Measurements from ENCODE around the gene PALB2. TPM values are rescaled to one million over a fixed set of nuclear protein-coding genes. Genes with fewer than 3 reads are reported as not detected.

The PALB2 gene
- total RNA-seq, 8 experiments from 2014 or later, result 7.3 to 20.5 (median 13.2) TPM

DNA sequence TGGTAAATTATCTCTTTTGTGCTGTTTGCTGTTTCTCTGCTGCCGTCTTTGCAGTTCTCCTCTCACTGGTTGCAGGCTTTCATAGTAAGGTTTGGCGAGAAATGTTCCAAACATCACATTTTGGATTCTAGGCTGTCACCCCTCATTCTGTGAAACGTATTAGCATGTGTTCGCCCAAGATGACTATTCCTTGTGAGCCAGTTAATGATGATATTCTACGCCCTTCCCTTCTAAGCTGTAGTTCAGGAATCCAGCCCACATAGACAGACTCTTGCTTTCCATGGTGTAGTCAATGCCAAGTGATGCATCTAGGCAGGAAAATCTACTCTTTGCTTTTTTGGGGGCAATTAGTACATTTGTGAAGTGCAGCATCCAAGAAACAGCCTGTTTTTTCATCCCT, 69.2 kb downstream of the PALB2 start:
- Histone ChIP-seq H3K4me3 (no peak overlapping the region), H3K4me1 (replicated peaks in 1 of 2) (no peaks in the 10 kb centered on the region), H3K27ac (no peak overlapping the region)
- WGBS, 10 experiments, result 70 to 100% (median 94%) methylated on average over 1 to 5 of the region's 5 CpGs
- in situ Hi-C loops (cut with MboI; ENCODE audit: low pct_unique_long_range_greater_than_20kb in 2 of 9, low sequenced_read_pairs in 9 of 9, unreplicated experiment in 9 of 9), result no loop called here
- ATAC-seq (replicated peaks in 6 of 8), result no peak

DNA sequence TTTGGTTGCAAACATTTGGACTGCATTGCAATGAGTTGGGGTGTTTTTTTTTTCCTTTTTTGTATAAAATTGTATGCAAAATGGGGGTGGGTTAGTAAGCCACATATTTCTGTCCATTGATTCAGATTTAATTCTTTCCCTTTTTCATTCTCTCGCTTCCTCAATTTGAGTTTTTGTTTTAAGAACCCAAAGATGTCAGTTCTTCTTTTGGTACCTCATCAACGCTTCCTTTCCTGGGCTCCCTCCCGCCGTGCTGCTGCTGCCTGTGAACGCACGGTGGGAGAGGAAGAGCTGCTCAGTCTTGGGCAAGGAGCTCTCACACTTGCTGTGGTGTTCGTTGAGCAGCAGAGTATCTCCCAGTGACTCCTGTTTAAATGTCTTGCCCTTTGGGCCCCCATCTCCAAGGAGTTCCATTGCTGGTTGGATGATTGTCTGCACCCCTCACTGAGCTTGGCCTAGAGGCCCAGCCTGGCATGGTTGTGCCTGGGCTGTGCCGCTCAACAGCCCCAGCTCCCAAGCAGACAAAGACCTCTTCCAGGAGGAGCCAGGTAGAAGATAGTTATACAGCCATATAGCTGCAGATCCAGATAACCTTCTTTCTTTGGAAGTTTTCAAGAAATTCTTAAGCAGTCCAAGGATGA, 70.0 kb downstream of the PALB2 start:
- Histone ChIP-seq H3K4me3 (no peak overlapping the region), H3K4me1 (replicated peaks in 1 of 2) (no peaks in the 10 kb centered on the region), H3K27ac (no peak overlapping the region)
- 74 to 100% (median 98%) methylated on average over 2 to 6 of the region's 8 CpGs; no CpG with 5 or more reads in 2 of the 10 experiments for WGBS, 10 experiments
- ATAC-seq (replicated peaks in 6 of 8), result no peak
- in situ Hi-C loops (cut with MboI; ENCODE audit: low pct_unique_long_range_greater_than_20kb in 2 of 9, low sequenced_read_pairs in 9 of 9, unreplicated experiment in 9 of 9), result no loop called here

DNA sequence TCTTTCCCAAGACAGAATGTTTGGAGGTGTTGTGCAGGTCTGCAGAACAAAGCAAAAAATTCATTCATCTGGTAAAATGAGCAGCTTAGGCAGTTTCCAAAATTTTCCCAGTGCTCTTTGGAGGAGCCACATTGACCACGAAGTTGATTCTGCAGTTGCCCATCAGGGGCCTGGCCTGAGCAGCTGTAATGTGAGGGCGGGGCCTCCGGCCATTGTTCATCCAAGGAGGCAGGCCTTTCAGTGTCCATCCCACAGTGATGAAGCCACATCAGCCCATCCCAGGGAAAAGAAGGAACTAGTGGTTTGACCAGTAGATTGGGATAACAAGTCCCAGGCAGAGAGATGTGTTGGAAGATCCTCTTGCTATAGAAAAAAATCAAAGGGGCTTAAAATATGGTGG, 73.5 kb downstream of the PALB2 start:
- no peak overlapping the region for H3K4me3 ChIP-seq
- no peaks in the 10 kb centered on the region for H3K4me1 ChIP-seq (replicated peaks in 1 of 2)
- ATAC-seq (replicated peaks in 6 of 8), result no peak
- no peak overlapping the region for H3K27ac ChIP-seq
- 50 to 84% methylated on average over 1 to 3 of the region's 3 CpGs; no CpG with 5 or more reads in 8 of the 10 experiments for WGBS, 10 experiments
- in situ Hi-C loops (cut with MboI; ENCODE audit: low pct_unique_long_range_greater_than_20kb in 2 of 9, low sequenced_read_pairs in 9 of 9, unreplicated experiment in 9 of 9), result no loop called here

DNA sequence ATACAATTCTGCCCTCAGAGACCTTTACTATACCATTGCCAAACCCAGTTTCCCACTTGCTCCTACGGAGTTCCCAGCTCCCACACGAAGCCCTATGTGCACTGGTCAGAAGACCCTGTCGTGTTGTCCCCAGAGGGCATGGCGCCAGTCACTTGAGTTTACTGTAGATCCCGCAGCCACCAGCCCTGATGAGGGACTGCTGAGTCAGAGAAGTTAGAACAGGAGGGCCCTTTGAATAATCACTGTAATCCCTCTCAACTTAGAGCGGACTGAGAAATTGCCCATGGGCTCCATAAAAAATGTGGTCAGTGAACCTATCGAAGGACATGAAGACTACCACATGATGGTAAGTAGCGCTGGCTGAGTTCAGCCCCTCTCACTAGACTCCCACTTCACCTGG, 74.4 kb downstream of the PALB2 start:
- no peaks in the 10 kb centered on the region for H3K4me1 ChIP-seq (replicated peaks in 1 of 2)
- in situ Hi-C loops (cut with MboI; ENCODE audit: low pct_unique_long_range_greater_than_20kb in 2 of 9, low sequenced_read_pairs in 9 of 9, unreplicated experiment in 9 of 9), result no loop called here
- H3K27ac ChIP-seq, result no peak overlapping the region
- H3K4me3 ChIP-seq, result no peak overlapping the region
- ATAC-seq (replicated peaks in 6 of 8), result no peak
- WGBS, 10 experiments, result 90 to 100% (median 100%) methylated on average over 2 to 5 of the region's 8 CpGs; no CpG with 5 or more reads in 5 of the 10 experiments

DNA sequence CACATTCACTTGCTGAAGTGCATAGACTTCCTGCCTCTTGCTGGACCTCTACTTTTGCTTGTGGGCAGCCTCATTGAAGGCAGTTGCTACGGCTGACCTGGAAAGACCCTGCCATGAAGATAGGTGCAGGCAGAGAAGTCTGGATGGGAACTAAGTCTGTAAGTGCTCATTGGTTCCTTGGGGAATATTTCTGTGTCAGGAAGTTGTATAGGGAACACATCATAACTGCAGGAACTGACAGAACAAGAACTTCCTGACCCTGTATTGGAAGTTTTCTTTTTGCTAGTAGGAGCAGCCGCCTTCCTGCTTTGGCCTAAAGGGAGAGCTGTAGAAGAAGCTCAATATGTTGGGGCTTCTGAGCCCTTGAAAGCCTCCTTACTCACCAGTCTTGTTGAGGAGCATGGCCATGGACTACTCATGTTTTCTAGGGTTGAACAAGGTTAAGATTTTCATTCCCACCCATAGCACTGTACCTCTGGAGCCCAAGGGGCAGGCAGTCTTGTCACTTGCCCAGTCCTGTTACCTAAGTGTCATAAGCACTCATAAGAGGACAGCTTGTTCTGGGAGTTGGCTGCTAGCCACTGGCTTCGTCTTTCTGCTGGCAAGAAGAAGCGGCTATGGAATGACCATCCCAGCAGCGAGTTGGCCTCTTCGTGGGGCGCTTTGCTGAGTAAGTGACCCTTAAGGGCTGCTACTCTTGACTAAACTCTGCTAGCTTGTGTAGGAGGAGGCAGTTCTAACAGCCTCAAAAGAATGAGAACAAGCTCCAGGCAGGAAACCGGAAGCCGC, 76.3 kb downstream of the PALB2 start:
- ATAC-seq (replicated peaks in 6 of 8), result no peak
- 94 to 100% (median 100%) methylated on average over 1 to 6 of the region's 9 CpGs; no CpG with 5 or more reads in 2 of the 10 experiments for WGBS, 10 experiments
- no peak overlapping the region for H3K27ac ChIP-seq
- H3K4me1 ChIP-seq (replicated peaks in 1 of 2), result no peaks in the 10 kb centered on the region
- H3K4me3 ChIP-seq, result no peak overlapping the region
- in situ Hi-C loops (cut with MboI; ENCODE audit: low pct_unique_long_range_greater_than_20kb in 2 of 9, low sequenced_read_pairs in 9 of 9, unreplicated experiment in 9 of 9), result no loop called here

DNA sequence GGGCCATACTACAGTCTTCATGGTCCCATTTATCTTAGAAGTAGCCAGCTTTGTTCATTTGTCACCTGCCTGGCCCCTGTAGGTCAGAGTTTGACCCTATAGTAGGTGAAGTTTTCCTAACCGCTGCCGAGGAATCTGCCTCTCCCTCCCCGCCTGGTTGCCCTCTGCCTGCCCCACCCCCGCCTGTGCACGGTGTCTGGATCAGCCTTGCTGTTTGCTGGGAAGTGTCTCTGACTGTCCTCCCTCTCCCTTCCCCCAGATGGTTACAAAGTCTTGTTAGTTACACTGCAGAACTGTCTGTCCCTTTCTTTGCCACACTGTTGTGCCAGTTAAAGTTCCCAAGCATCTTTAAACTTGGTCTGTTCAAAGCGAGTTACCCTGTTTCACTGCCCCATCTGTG, 77.9 kb downstream of the PALB2 start:
- Histone ChIP-seq H3K4me3 (no peak overlapping the region), H3K27ac (no peak overlapping the region), H3K4me1 (replicated peaks in 1 of 2) (peaks cover 6 to 9% of the 10 kb centered on the region in 2 donors)
- in situ Hi-C loops (cut with MboI; ENCODE audit: low pct_unique_long_range_greater_than_20kb in 2 of 9, low sequenced_read_pairs in 9 of 9, unreplicated experiment in 9 of 9), result no loop called here
- WGBS, 10 experiments, result 100% methylated on average over 1 of the region's 6 CpGs; no CpG with 5 or more reads in 7 of the 10 experiments
- no peak for ATAC-seq (replicated peaks in 6 of 8)

DNA sequence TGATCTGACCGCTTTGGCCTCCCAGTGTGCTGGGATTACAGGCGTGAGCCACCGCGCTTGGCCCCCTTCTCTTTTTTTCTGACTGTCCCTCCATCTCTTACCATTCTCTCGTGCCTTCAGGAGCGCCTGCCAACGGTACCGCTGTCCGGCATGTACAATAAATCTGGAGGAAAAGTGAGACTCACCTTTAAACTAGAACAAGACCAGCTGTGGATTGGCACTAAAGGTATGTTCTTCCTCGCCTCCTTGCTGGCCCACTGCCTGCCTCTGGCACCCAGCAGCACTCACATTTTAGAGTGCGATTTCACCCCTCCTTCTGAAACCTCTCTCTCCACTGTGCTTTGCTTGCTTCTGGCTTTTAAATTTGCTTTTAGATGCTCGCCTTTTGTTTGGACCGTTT, 78.6 kb downstream of the PALB2 start:
- WGBS, 10 experiments, result 85 to 100% (median 94%) methylated on average over 2 to 10 of the region's 13 CpGs; no CpG with 5 or more reads in 2 of the 10 experiments
- no peak for ATAC-seq (replicated peaks in 6 of 8)
- peaks cover 6 to 9% of the 10 kb centered on the region in 2 donors for H3K4me1 ChIP-seq (replicated peaks in 1 of 2)
- no peak overlapping the region for H3K27ac ChIP-seq
- no peak overlapping the region for H3K4me3 ChIP-seq
- in situ Hi-C loops (cut with MboI; ENCODE audit: low pct_unique_long_range_greater_than_20kb in 2 of 9, low sequenced_read_pairs in 9 of 9, unreplicated experiment in 9 of 9), result no loop called here

DNA sequence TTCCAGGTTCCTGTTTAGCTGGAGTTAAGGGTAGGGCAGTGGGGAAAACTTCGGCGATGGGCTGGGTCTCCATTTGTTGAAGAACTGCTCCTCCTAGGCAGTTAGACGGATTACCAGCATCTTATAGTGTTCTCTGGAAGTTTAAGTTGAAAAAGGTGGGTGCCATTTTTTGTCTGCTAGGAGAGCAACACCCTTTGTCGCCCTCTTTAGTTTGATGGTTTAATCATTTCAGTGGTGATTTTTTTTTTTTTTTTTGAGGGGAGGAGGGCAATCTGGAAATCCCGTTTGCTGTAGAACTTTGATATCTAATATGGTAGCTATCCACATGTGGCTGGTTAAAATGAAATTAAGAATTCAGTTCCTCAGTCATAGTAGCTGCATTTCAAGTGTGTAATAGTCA, 79.5 kb downstream of the PALB2 start:
- H3K27ac ChIP-seq, result no peak overlapping the region
- 66 to 100% (median 94%) methylated on average over 1 to 5 of the region's 5 CpGs; no CpG with 5 or more reads in 4 of the 10 experiments for WGBS, 10 experiments
- peaks cover 6 to 10% of the 10 kb centered on the region in 2 donors for H3K4me1 ChIP-seq (replicated peaks in 1 of 2)
- no peak for ATAC-seq (replicated peaks in 6 of 8)
- H3K4me3 ChIP-seq, result no peak overlapping the region
- in situ Hi-C loops (cut with MboI; ENCODE audit: low pct_unique_long_range_greater_than_20kb in 2 of 9, low sequenced_read_pairs in 9 of 9, unreplicated experiment in 9 of 9), result no loop called here

DNA sequence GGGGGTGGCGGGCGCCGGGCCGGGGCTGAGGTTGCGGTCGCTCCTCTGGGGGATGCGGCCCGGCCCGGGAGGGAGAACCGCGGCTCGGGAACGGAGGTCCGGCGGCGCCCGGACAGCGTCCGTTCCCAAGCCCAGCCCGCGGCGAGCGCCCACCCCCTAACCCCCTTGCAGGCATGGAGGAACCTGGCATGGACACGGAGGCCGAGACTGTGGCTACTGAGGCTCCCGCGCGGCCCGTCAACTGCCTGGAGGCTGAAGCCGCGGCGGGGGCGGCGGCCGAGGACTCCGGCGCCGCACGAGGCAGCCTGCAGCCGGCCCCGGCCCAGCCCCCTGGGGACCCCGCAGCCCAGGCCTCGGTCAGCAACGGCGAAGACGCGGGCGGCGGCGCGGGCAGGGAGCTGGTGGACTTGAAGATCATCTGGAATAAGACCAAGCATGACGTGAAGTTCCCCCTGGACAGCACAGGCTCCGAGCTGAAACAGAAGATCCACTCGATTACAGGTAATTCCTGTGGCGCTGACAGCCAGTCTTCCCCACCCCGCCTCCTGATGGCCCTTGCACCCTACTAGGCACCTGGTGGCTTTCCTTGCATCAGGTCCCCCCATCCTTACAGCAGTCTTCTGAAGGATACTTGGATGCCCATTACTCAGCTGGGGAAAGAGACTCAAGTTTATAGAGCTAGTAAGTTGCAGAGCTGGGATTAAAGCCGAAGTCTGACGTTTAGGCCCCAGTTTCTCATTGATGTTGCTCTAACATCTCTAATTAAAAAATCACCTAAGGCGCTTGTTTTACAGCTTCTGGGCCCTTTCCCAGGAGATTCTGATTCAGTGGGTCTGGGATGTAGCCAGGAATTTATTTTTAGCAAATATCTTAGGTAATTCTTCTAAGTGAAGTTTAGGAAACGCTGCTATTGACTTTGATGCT, 83.1 kb downstream of the PALB2 start:
- WGBS, 10 experiments, result 0 to 44% (median 2%) methylated on average over 1 to 6 of the region's 60 CpGs; no CpG with 5 or more reads in 2 of the 10 experiments
- Histone ChIP-seq H3K4me1 (replicated peaks in 1 of 2) (peaks cover 12 to 14% of the 10 kb centered on the region in 2 donors), H3K4me3 (peak overlapping the region; percentile 70 to 93 (median 81)), H3K27ac (peak overlapping the region; percentile 95 to 97)
- ATAC-seq (replicated peaks in 6 of 8), result peak in 6 of 8 experiments; percentile 11 to 37 (median 19)
- in situ Hi-C loops (cut with MboI; ENCODE audit: low pct_unique_long_range_greater_than_20kb in 2 of 9, low sequenced_read_pairs in 9 of 9, unreplicated experiment in 9 of 9), result no loop called here

DNA sequence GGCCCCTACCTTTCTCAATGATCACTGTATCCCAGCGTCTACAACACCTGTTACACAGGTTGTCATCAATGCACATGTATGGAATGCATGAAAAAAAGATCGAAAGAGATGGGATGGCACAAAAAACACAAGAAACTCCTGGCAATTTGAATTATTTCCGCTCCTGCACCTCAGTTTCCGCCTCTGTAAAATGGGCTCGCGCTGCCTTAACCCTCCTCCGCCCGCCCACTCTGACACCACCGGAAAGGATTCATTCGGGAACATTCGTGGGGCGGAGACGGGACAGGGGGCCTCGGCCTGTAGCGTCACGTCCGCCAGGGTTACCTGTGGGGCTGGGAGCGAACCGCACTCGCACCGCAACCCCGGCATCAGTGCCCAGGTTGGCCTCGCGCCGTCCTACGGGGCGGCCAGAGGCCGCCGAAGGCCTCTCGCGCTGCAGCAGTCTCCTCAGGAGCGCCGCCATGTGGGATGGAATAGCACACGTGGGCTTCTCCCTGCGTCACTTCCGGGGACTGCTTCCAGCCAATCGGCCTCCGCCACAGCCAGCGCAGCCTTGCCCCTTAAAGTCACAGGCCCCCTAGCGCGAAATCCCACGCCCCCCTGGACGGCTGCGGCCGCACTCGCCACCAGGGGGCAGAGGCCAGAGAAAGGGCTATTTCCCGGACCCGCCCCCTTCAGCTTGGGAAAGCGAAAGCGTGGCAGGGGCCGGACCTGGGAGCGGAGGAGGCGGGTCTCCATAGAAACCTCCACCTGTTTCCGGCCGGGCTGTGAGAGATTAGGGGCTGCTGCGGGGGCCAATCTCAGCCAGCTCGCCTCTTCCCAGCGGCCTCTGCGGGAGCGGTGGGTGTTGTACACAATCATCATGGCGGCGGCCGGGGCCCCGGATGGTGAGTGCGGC, 84.0 kb downstream of the PALB2 start, which contains the start of the genes EARS2 and UBFD1:
Gene EARS2, minus strand, starts transcription at position 470 of the 898 bp plus-strand sequence. Its CDS starts 7 bp downstream, at position 463.
Gene UBFD1, plus strand, starts transcription at position 847 of the 898 bp plus-strand sequence. Its CDS starts 16 bp downstream, at position 863.
- in situ Hi-C loops (cut with MboI; ENCODE audit: low pct_unique_long_range_greater_than_20kb in 2 of 9, low sequenced_read_pairs in 9 of 9, unreplicated experiment in 9 of 9), result no loop called here
- H3K4me3 ChIP-seq, result peak within 1 kb of the TSS; percentile 70 to 93 (median 81)
- peaks cover 12 to 14% of the 10 kb centered on the region in 2 donors for H3K4me1 ChIP-seq (replicated peaks in 1 of 2)
- peak within 1 kb of the TSS; percentile 95 to 97 for H3K27ac ChIP-seq
- 0 to 41% (median 1%) methylated on average over 1 to 16 of the region's 65 CpGs; no CpG with 5 or more reads in 2 of the 10 experiments for WGBS, 10 experiments
- ATAC-seq (replicated peaks in 6 of 8), result peak; percentile 91 to 96 (median 94)

DNA sequence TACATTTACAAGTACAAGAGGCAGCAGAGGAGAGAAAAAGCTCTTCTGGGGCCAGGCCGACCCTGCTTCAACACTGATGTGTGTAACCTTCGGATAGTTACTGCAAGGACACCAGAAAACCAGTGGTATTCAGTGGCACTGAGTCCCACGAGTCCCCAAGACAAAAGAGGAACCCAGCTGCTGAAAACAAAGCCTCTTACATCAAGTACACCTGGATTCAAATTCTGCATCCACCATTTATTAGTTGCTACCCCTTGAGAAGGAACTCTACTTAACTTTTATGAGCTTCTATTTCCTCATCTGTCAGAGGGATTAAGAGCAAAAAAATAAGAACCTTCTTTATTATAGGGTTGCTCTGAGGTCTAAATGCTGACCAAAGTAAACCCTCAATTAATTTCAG, 86.6 kb downstream of the PALB2 start:
- in situ Hi-C loops (cut with MboI; ENCODE audit: low pct_unique_long_range_greater_than_20kb in 2 of 9, low sequenced_read_pairs in 9 of 9, unreplicated experiment in 9 of 9), result no loop called here
- 40 to 100% (median 78%) methylated on average over 1 to 3 of the region's 3 CpGs; no CpG with 5 or more reads in 3 of the 10 experiments for WGBS, 10 experiments
- no peak for ATAC-seq (replicated peaks in 6 of 8)
- no peak overlapping the region for H3K27ac ChIP-seq
- H3K4me1 ChIP-seq (replicated peaks in 1 of 2), result peaks cover 12 to 14% of the 10 kb centered on the region in 2 donors
- no peak overlapping the region for H3K4me3 ChIP-seq
